Stimulated activated naive CD4-positive, alpha-beta T cell treated with Interleukin-2 at 50 U/mL for 16 hours (primary cell): ENCODE measurements around the gene NRM.
"Not testable (repeated sequence)": the region's sequence is repeated elsewhere in the genome, so short reads cannot be mapped to it uniquely, and the experiment has no call there.

Experiments used
- DNase-seq: peaks from one replicate; lab custom pipeline; 2025; lab: John Stamatoyannopoulos, UW

NRM gene

DNA sequence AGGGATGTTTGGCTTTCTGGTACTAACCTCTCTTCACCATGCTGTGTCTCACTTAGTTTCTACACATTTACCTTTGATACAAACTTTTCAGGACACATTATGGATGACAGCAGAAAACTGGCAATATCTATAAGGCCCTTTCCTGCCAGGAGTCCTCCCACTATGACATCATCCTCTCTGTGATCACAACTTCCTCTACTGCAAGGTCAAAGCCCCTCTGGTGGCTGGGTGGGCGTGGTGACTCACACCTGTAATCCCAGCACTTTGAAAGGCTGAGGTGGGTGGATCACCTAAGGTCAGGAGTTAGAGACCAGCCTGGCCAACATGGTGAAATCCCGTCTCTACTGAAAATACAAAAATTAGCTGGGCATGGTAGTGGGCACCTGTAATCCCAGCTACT, 24.5 kb downstream of the NRM start:
- DNase-seq = peak; percentile 21

DNA sequence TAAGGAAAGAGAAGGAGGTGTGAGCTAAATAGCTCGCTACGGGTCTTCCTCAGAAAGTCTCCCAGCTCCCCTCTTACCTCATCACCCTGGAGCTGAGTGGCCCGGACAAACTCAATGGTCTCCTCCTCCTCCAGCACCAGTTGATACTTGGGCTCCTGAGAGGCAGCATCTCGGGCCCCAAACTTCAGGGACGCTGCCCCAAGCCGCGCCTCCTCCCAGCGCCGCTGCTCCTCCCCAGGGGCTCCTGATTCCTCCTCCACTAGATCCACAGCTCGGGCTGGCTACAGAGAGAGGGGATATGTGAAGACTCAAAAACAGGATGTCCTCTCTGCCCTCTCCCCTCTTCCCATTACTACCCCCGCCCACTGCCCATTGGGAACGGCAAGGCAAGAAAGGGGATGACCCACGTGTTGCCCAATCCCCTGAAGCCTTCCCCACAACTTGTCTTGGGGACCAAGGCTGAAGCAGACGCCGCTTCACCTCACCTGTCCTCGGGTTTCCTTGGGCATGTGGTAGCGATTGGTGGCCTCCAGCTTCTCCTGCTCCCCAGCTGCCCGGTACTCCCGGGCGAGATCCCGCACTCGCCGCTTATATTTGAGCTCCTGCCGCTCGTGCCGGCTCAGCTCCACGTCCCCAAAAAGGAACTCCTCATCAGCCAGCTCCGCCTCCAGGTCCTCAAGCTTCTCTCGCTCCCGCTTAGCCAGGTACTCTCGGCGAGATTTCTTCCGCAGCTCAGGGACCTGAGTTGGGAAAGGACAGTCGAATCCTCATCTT, 25.6 kb downstream of the NRM start:
- DNase-seq = no peak

DNA sequence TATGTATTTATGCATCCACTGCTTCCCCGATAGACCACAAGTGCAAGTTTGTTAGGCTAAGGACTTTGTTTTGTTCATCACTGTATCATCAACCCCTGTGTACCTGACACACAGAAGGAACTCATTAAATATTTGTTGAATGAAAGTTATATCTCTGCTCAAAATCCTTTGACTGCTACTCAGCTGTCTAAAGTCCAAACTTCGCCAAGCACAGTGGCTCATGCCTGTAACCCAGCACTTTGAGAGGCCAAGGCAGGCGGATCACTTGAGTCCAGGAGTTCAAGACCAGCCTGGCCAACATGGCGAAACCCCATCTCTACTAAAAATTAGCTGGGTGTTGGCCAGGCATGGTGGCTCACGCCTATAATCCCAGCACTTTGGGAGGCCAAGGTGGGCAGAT, 32.9 kb downstream of the NRM start:
- DNase-seq = not testable (repeated sequence)

DNA sequence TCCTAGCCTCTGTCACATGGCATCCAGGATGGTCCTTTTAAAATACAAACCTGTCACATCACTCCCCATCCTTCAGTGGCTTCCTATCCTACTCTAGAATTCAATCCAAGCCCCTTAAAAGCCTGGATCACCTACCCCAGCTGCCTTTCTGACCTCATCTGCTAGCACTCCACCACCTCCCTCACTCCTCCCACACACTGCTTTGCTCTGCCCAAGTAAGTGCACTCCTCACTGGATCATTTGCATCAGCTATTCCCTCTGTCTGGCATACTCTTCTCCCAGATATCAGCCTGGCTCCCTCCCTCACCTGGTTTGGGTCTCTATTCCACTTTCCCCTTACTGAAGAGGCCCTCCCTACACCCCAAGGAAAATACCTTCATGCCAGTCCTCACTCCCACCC, 33.3 kb downstream of the NRM start:
- no peak for DNase-seq

DNA sequence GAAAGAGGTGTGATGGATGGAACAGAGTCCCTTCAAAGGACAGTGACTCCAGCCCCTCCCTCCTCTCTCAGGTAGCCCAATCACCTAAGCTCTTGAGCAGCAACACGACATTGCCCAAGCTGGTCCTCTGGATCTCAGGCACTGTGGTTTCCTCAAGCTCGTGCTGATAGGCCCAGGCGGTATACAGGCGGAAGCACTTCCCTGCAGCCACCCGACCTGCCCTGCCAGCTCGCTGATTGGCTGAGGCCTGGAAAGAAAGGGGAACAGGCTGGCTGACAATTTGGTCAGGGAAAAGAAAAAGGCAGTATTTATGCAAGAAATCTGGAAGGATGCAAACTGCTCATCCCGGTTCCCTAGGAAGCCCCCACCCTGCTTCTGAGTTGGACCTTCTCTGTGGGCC, 34.3 kb downstream of the NRM start:
- no peak for DNase-seq

DNA sequence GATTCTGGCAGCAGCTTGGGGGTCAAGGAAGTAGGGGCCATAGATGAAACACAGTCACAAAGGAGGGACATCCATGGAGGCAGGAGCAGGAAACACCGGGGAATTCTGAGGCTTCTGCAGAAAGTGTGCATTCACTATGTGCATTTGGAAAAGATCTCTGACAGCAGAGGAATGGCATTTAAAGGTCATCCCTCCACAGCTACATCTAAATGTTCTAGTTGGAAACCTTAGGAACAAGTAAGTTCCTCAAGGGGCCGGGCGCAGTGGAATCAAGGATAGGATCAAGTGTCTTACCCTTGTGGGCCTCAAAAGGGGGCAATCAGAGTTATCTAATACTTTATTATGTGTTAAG, 35.1 kb downstream of the NRM start:
- no peak for DNase-seq

DNA sequence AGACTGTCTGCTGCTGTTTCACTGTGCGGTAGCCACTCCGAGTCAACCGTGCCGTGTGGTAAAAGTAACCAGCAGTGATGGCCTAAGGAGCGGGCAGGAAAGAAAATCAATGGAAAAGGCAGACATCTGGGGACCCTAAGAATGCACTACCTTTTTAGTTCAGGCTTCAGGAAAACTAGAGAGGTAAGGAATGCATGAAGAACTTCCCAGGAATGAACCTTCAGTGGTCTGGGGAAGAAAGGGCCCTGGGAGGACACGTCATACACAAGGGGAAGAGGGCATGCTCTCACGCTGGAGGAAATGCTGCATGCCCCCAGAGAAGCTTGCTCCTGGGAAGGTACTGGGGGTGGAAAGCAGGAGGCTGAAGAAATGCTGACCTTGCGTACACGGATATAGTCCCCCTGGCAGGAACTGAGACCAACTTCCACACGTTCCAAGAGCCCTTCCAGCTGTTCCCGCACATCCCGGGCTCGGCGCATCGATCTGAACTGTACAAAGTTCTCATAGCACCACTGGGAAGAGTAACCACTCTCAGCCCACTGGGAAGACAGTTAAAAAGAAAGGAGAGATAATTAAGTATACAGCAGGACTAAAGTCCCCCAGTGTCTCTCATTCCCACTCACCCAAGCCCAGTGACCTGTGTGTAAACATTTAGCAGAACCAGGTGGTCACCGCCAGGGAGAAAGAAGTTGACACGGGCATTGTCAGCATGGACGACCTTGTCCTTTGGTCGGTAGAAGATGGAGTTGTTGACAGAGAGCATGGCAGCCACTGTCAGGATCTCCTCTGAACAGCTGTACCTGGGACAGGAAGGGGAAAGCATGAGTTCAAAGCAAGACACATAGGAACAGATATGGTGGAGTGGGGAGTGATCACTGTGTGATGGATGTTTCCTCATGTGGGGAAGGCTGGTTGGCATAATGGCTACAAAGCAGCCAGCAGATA, 35.7 kb downstream of the NRM start:
- DNase-seq = no peak

DNA sequence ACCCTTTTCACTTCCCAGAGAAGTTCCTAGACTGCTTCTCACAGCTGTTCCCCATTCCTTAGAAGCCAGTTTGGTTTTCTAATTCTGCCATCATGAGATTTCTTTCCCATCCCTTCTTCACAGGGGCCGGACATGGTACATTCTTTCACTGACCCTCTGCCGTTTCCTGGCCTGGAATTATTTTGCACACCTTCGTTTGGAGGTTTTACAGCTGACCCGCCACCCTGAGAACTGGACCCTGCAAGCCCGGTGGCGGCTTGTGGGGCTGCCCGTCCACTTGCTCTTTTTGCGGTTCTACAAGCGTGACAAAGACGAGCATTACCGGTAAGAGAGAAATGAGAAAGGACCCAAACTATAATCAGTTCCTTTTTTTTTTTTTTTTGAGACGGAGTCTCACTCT, 39.6 kb downstream of the NRM start:
- no peak for DNase-seq

DNA sequence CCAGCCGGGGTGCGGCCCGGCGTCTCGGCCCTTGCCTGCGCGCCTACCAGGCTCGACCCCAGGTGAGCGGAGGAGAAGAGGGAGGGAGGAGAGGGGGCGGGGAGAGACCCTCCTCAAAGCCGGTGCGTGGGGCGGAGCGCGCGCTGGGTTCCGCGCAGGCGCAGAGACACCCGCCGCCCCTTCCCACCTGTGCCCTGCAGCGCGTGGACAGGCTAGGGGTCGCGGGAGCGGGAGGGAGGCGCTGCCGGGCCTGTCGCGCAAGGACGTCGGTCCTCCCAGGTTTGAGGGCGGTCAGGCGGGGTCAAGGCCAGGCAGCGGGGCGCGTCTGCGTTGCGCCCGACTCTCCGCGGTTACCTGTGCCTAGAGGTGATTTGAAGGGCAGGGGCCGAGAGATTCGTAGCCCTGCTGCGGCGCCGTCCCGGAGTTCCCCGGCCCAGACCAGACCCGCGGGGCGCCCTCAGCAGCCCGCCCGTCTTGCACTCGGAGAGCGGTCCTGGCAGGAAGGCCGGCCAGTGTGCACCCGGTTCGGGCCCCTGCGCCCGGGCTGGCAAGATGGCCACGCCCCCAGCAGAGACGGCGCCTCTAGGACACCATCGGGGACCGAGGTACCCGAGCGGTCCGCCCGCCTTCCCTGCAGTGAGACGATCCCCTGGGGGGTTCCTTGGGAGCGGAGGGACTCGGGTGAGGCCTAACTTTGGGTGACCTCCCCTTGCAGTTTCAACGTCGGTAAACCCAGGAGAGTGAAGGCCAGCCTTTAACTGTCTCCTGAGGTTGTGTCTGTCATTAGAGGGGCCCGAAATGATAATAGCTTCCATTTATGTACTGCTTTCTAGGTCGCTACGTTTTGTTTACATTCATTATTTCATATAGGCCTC, 43.3 kb downstream of the NRM start:
- DNase-seq = peak; percentile 68

DNA sequence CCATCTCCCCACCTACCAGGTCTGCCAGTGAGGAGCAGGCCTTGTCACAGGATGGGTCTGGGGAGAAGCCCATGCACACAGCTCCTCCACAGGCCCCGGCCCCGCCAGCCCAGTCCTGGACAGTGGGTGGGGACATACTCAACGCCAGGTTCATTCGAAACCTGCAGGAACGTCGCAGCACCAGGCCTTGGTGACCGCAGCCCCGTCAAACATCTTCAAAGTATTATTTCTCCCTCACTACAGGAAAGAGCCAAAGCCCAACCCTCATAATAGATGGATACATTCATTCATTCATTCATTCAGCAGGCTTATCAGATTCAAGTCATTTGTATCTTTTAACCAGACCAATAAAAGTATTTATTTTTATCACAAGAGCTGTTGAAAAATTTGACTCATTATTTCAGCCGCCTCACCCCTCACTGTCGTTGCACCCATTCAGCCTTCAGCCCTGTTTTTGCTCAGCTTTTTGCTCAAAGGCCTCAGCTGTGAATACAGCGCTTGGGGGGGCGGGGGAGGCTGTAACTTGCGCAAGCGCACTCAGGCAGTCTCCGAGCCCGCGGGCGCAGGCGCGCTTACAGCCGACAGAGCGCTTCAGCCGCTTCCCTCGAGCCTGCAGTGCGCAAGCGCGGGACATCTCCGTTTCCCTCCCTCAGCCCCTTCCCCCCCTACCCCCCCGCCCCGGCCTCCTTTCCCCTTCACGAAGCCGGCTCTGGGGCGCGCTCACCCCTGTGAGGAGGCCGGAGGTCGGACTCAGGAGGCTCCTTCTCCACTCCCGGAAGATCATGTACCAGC, 44.1 kb downstream of the NRM start, which contains the start of gene C6orf136:
Gene C6orf136, plus strand, starts transcription at position 684 of the 792 bp plus-strand sequence. Its CDS starts 99 bp downstream, at position 783.
- peak; percentile 93 for DNase-seq

DNA sequence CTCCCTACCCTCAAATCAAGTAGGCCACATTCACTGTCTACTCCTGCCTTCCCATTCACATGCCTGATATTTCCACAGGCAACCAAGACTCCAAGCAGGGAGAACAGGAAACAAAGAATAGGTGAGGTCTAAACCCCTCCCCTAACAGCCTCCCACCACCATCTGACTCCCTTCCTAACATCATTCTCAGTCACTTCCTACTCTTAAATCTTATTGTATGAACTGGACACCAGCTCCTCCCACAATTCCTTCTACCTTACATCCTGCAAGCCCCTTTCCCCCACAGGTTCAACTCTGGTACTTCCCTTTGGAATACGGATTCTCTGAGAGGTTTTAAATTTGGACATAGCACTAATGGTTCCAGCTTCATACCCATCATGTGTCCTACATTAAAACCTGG, 44.8 kb downstream of the NRM start:
- no peak for DNase-seq

DNA sequence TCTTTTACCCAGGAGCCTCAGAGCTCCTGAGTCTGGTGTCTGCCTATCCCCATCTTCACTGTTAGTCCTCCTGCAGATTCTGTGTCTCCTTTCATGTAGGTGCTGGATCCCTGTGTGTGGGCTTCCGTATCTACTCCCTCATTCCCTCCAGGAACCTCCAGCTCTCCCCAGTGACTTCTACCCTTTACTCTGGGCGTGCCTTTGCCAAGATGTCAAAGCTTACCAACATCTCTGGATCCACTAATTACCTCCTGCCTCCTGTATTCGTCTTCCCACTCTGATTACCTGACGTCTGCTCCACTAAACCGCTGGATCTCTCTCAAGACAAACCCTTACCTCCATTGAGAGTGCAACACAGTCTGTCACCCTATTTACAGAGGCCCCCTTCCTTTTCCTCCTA, 46.0 kb downstream of the NRM start:
- no peak for DNase-seq

DNA sequence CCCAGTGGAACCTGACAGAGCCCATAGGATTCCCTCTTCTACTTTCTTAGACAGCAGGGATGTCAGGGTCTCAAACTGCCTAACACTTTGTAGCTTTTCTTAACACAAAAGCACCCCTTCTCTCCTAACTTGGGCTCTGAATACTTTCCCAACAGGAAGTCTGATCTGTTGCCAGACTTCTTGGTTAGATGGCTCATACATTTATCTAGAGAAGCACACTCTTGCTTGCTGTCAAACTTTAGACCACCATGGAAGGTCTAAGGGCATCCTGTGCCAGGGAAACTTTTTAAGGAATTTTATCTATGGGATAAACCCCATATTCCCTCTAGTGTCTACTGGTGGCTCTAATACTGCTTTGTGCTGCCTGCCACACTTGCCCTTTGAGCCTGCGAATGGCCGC, 47.1 kb downstream of the NRM start:
- DNase-seq = no peak

DNA sequence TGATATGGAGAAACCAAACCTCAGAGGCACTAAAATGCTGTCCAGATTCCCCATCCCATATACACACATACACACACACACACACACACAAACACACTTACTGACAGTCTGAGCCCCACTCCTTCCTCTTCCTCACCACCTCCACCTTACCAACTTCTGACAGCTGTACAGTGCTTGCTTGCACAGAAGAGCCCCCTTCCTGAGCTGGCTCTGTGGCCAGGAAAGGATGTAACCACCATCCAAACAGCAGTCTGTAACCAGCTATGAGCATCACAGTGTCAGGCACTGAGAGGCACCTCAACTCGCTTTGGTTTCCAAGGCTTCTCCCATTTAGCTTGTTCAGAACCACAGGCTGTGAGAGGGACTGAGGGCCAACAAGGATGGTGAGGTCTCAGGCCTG, 49.7 kb downstream of the NRM start:
- DNase-seq = no peak

DNA sequence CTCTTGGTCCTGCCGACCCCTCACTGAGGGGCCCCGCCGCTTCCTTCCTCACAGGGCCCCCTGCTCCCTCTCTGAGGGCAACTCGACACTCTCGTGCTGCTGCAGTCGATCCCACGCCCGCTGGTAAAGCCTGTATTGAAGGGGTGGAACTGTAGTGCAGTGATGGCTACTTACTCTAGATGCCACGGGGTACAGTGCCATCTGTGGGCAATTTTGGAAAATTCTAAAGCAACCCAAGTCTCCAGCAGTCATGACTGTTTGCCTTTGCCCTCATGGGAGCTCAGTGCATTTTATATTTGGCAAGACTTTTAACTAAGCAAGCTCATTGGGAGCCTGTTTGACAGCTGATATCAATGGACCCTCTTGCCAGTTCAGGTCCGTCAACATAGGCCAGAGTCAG, 50.3 kb downstream of the NRM start:
- no peak for DNase-seq
